ENCODE data around the gene WDR62. TPM values are rescaled to one million over a fixed set of nuclear protein-coding genes. Genes with fewer than 3 reads are reported as not detected.

Gene WDR62
- total RNA-seq, 1 donor, result 7.8 TPM

- DNase-seq (ENCODE audit: low read depth), result no peak
- no peak overlapping the region for H3K4me3 ChIP-seq (ENCODE audit: low read depth, low read length)
- no peak for TF ChIP-seq CTCF (IDR thresholded peaks at IDR 0.05; ENCODE audit: insufficient read depth, low read depth, low read length)
These were observed 28.2 kb downstream of the WDR62 start for GRCh38 chr19:36082916-36083315.

GRCh38 chr19:36084231-36085009 lies 29.7 kb downstream of the WDR62 start:
- TF ChIP-seq CTCF (IDR thresholded peaks at IDR 0.05; ENCODE audit: insufficient read depth, low read depth, low read length), result no peak
- no peak for DNase-seq (ENCODE audit: low read depth)
- no peak overlapping the region for H3K4me3 ChIP-seq (ENCODE audit: low read depth, low read length)

GRCh38 chr19:36086326-36086725 lies 31.6 kb downstream of the WDR62 start:
- no peak overlapping the region for H3K4me3 ChIP-seq (ENCODE audit: low read depth, low read length)
- DNase-seq (ENCODE audit: low read depth), result no peak
- no peak for TF ChIP-seq CTCF (IDR thresholded peaks at IDR 0.05; ENCODE audit: insufficient read depth, low read depth, low read length)

GRCh38 chr19:36089847-36090246 lies 35.1 kb downstream of the WDR62 start:
- H3K4me3 ChIP-seq (ENCODE audit: low read depth, low read length), result no peak overlapping the region
- no peak for TF ChIP-seq CTCF (IDR thresholded peaks at IDR 0.05; ENCODE audit: insufficient read depth, low read depth, low read length)
- no peak for DNase-seq (ENCODE audit: low read depth)

- no peak overlapping the region for H3K4me3 ChIP-seq (ENCODE audit: low read depth, low read length)
- DNase-seq (ENCODE audit: low read depth), result no peak
These were observed 36.4 kb downstream of the WDR62 start for GRCh38 chr19:36090910-36091695.

GRCh38 chr19:36092566-36092965 lies 37.9 kb downstream of the WDR62 start:
- no peak overlapping the region for H3K4me3 ChIP-seq (ENCODE audit: low read depth, low read length)
- DNase-seq (ENCODE audit: low read depth), result no peak
- TF ChIP-seq CTCF (IDR thresholded peaks at IDR 0.05; ENCODE audit: insufficient read depth, low read depth, low read length), result no peak

More at GRCh38 chr19:36090910-36091695, 36.4 kb downstream of the WDR62 start:
- TF ChIP-seq CTCF (IDR thresholded peaks at IDR 0.05; ENCODE audit: insufficient read depth, low read depth, low read length), result no peak

Measured in fibroblast of villous mesenchyme (primary cell).